Right lobe of liver (tissue), 4 donors: Measurements from ENCODE around the gene SCUBE1.

Source experiments
- CTCF ChIP-seq, 4 donors: fragments of 200-600 bp in 3 of 4; fragments of 450-650 bp in 1 of 4; IDR thresholded peaks; one replicate each; pipeline versions ENCODE4 v1.5.1 to v1.8.0; 2016 to 2022; ENCODE audit warnings: antibody characterized with exemption in 4 of 4, mild to moderate bottlenecking in 2 of 4
- POLR2A ChIP-seq: fragments of 450-650 bp; IDR thresholded peaks from one replicate; pipeline ENCODE4 v1.6.1; 2017; ENCODE audit warnings: antibody characterized with exemption, mild to moderate bottlenecking
- donor health status: DM: no; HTN: no; CAD: no.
- donor health status: DM: no; HTN: no; CAD: no.
- donor health status: DM: no; HTN: yes; CAD: no.

GRCh38 chr22:43199541-43199940 is 143.6 kb downstream of the SCUBE1 start:
- TF ChIP-seq CTCF (IDR thresholded peaks at IDR 0.05) (no peak), POLR2A (no peak)
